Adipocyte (in vitro differentiated cells): Measurements from ENCODE around the gene HSD11B1.

ENCODE experiments used
- DNase-seq: peaks from one replicate; pipeline ENCODE4 v3.0.0-alpha.2; 2015; ENCODE audit warnings: low read depth
- H3K27me3 ChIP-seq: replicated peaks from 2 replicates; pipeline ENCODE4 v1.7.0; 2013; ENCODE audit warnings: mild to moderate bottlenecking, low read length, moderate library complexity; ENCODE audit not compliant: control insufficient read depth, insufficient read depth
- H3K36me3 ChIP-seq: 2 replicates; pipeline ENCODE4 v1.7.0; 2013; ENCODE audit warnings: low read length, mild to moderate bottlenecking, moderate library complexity; ENCODE audit not compliant: control insufficient read depth, insufficient read depth, severe bottlenecking
- H3K4me1 ChIP-seq: 2 replicates; pipeline ENCODE4 v1.7.0; 2013; ENCODE audit warnings: mild to moderate bottlenecking, low read length, moderate library complexity; ENCODE audit not compliant: control insufficient read depth, insufficient read depth
- H3K4me3 ChIP-seq: 2 replicates; pipeline ENCODE4 v1.7.0; 2013; ENCODE audit warnings: mild to moderate bottlenecking, low read length, moderate library complexity
- H3K9ac ChIP-seq: 2 replicates; pipeline ENCODE4 v1.7.0; 2013; ENCODE audit warnings: mild to moderate bottlenecking, low read length, moderate library complexity
- H3K9me3 ChIP-seq: 2 replicates; pipeline ENCODE4 v1.7.0; 2013; ENCODE audit warnings: mild to moderate bottlenecking, low read length, moderate library complexity; ENCODE audit not compliant: control insufficient read depth

HSD11B1 gene

DNA sequence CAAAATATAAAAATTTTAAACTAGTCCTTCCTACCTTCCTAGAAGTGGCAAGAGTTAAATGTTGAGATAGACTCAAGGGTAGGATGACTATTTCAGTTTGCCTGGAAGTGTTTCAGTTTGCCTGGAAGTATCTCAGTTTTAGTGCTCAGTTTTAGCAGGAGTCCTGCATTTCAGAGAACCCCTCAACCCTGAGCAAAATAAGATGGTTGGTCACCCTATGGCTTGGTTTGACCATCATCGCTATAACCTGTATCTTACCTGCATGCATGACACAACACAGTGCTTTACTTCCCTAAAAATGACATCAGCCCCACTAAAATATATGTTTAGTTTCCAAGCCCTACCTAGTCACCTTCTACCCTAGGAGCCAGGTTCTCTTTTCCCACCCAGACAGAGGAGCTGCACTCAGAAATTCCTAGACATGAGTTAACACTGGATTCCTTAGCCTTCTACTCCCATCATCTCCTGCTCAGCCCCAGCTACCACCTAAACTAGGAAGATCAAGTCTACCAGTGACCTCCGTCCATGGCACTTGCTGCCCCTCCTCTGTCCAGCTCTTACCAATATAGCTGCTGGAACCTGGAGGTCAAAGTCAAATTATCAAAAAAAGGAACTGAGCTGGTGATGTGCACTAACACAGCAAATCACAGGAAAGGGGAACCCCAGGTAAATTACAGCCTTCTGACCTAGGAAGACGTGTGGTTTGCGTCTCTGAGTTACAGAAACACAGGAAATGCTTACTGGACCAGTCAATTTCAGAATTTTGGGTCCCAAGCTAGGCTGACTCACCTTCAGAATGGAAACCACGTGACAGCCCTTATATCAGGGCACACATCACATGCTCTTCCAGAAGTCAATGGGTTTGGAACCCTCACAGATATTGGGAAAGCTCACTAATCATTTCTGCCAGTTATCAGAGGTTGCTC lies 31.7 kb upstream of the HSD11B1 start:
- H3K36me3 ChIP-seq: no peaks in the 10 kb centered on the region
- peaks cover 57% of the 10 kb centered on the region for H3K4me1 ChIP-seq
- peak overlapping the region; percentile 92 for H3K9ac ChIP-seq
- H3K9me3 ChIP-seq: peaks cover 3% of the 10 kb centered on the region
- no peaks in the 10 kb centered on the region for H3K27me3 ChIP-seq
- DNase-seq: no peak
- peak overlapping the region; percentile 61 for H3K4me3 ChIP-seq

GRCh38 chr1:209673631-209674417 lies 30.8 kb upstream of the HSD11B1 start:
- H3K4me1 ChIP-seq: peaks cover 56% of the 10 kb centered on the region
- DNase-seq: peak; percentile 41
- peak overlapping the region; percentile 85 for H3K4me3 ChIP-seq
- peaks cover 3% of the 10 kb centered on the region for H3K9me3 ChIP-seq
- no peaks in the 10 kb centered on the region for H3K36me3 ChIP-seq
- H3K27me3 ChIP-seq: no peaks in the 10 kb centered on the region
- peak overlapping the region; percentile 92 for H3K9ac ChIP-seq

DNA sequence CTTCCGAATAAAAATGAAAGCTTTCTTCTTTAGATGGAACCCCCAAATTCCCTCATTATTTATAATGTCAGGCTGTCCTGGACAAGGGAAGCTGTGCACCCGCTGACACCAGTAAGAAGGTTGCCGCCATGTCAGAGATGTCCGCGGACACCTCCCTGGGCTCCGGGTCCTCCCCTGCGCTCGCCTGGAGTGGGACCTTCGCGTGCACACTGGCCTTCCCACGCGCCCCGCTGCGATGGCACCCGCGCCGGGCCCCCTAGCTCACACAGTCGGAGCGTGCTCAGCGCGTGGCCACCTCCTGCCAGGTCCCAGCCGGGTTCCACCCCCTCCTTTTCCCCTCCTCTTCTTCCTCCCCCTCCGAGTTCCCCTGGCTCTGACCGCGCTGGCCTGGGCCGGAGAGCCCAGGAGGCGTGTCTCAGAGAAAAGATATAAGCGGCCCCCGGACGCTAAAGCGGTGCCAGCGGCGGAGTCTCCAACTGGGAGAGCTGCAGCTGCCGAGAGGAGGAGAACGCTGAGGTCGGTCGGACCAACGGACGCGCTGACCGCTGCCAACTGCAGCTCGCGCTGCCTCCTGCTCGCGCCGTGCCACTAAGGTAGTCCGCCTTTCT lies 29.6 kb upstream of the HSD11B1 start, which contains the start of gene G0S2:
G0S2 (plus strand) TSS at position 456 of the 608 bp plus-strand sequence. CDS start 273 bp downstream, outside the sequence.
- Histone ChIP-seq H3K9me3 (peaks cover 3% of the 10 kb centered on the region), H3K36me3 (no peaks in the 10 kb centered on the region), H3K27me3 (no peaks in the 10 kb centered on the region), H3K4me1 (peaks cover 53% of the 10 kb centered on the region), H3K9ac (peak within 1 kb of the TSS; percentile 92), H3K4me3 (peak within 1 kb of the TSS; percentile 85)
- DNase-seq: peak; percentile 73

DNA sequence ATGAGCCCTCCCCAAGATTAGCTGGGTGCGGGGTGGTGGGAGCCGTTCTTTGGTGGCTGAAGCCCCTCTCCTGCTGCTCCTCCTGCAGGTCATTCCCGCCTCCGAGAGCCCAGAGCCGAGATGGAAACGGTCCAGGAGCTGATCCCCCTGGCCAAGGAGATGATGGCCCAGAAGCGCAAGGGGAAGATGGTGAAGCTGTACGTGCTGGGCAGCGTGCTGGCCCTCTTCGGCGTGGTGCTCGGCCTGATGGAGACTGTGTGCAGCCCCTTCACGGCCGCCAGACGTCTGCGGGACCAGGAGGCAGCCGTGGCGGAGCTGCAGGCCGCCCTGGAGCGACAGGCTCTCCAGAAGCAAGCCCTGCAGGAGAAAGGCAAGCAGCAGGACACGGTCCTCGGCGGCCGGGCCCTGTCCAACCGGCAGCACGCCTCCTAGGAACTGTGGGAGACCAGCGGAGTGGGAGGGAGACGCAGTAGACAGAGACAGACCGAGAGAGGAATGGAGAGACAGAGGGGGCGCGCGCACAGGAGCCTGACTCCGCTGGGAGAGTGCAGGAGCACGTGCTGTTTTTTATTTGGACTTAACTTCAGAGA lies 29.0 kb upstream of the HSD11B1 start:
- peak overlapping the region; percentile 85 for H3K4me3 ChIP-seq
- DNase-seq: peak; percentile 54
- no peaks in the 10 kb centered on the region for H3K36me3 ChIP-seq
- H3K4me1 ChIP-seq: peaks cover 47% of the 10 kb centered on the region
- peak overlapping the region; percentile 92 for H3K9ac ChIP-seq
- H3K27me3 ChIP-seq: no peaks in the 10 kb centered on the region
- peaks cover 3% of the 10 kb centered on the region for H3K9me3 ChIP-seq

GRCh38 chr1:209678981-209679539 lies 25.6 kb upstream of the HSD11B1 start:
- DNase-seq: no peak
- Histone ChIP-seq H3K36me3 (no peaks in the 10 kb centered on the region), H3K4me3 (no peak overlapping the region), H3K27me3 (no peaks in the 10 kb centered on the region), H3K9me3 (no peaks in the 10 kb centered on the region), H3K9ac (peak overlapping the region; percentile 24), H3K4me1 (peaks cover 19% of the 10 kb centered on the region)

DNA sequence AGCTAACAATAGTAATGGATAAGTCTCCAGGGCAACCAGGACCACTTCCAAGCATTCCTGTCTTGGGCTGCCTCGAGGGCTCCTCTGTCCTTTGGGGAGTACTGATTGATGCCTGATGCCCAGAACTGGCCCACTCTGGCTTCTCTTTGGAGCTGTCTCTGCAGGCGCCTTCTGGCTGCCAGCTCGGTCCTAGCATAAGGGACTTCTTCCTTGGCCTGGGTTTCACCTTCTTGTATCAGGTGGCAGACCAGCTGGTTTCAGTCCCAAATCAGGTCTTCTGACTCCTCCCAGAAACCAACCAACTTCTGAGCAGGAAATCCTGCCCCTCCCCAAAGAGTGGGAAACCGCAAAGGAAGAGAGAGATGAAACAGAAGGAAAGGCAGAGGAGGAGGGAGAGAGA lies 18.8 kb upstream of the HSD11B1 start:
- no peak for DNase-seq
- no peak overlapping the region for H3K9ac ChIP-seq
- peaks cover 35% of the 10 kb centered on the region for H3K4me1 ChIP-seq
- H3K36me3 ChIP-seq: no peaks in the 10 kb centered on the region
- no peak overlapping the region for H3K4me3 ChIP-seq
- H3K9me3 ChIP-seq: no peaks in the 10 kb centered on the region
- no peaks in the 10 kb centered on the region for H3K27me3 ChIP-seq

DNA sequence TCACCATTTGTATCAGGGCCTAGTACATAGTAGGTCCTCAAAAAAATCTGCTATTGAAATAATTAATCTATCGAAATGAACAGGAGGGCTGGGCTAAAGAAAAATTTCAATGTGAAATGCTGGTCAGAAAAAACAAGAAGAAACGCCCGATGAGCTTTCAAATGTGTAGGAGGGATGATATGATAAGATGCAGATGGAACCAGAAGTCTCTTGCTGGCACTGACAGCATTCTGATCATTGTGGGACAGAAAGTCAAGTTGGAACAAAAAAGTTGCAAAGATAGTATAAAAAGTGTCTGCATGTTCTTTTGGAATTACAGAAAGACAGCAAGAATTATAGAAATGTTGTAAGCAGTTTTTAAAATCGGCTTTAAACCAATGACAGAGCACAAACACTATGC lies 18.3 kb upstream of the HSD11B1 start:
- H3K36me3 ChIP-seq: no peaks in the 10 kb centered on the region
- no peak overlapping the region for H3K9ac ChIP-seq
- no peak for DNase-seq
- no peaks in the 10 kb centered on the region for H3K9me3 ChIP-seq
- no peaks in the 10 kb centered on the region for H3K27me3 ChIP-seq
- H3K4me1 ChIP-seq: peaks cover 35% of the 10 kb centered on the region
- no peak overlapping the region for H3K4me3 ChIP-seq

- Histone ChIP-seq H3K27me3 (no peaks in the 10 kb centered on the region), H3K9me3 (no peaks in the 10 kb centered on the region), H3K36me3 (no peaks in the 10 kb centered on the region), H3K9ac (no peak overlapping the region), H3K4me1 (peaks cover 49% of the 10 kb centered on the region), H3K4me3 (no peak overlapping the region)
- peak; percentile 20 for DNase-seq
Measured at GRCh38 chr1:209688746-209689234, 15.9 kb upstream of the HSD11B1 start.

- DNase-seq: no peak
- Histone ChIP-seq H3K4me3 (no peak overlapping the region), H3K27me3 (peaks cover 3% of the 10 kb centered on the region), H3K9ac (no peak overlapping the region), H3K9me3 (no peaks in the 10 kb centered on the region), H3K4me1 (peaks cover 49% of the 10 kb centered on the region), H3K36me3 (no peaks in the 10 kb centered on the region)
Measured at GRCh38 chr1:209689477-209689876, 15.2 kb upstream of the HSD11B1 start.

GRCh38 chr1:209691237-209691636 lies 13.4 kb upstream of the HSD11B1 start:
- no peak overlapping the region for H3K9ac ChIP-seq
- DNase-seq: no peak
- H3K4me3 ChIP-seq: no peak overlapping the region
- peaks cover 45% of the 10 kb centered on the region for H3K4me1 ChIP-seq
- peaks cover 3% of the 10 kb centered on the region for H3K27me3 ChIP-seq
- H3K9me3 ChIP-seq: no peaks in the 10 kb centered on the region
- no peaks in the 10 kb centered on the region for H3K36me3 ChIP-seq
